HL-60 (cell line): ENCODE data around the gene DDO.

Experiments
- CTCF ChIP-seq: IDR thresholded peaks from one replicate; pipeline ENCODE4 v1.5.1; 2011; ENCODE audit warnings: low read length, control low read depth, inconsistent platforms; ENCODE audit not compliant: insufficient read depth
- GABPA ChIP-seq: IDR thresholded peaks from 2 replicates; pipeline ENCODE4 v1.6.1; 2012; ENCODE audit warnings: low read depth
- POLR2AphosphoS5 ChIP-seq: IDR thresholded peaks from 2 replicates; pipeline ENCODE4 v1.6.1; 2012; ENCODE audit warnings: low read depth
- REST ChIP-seq: IDR thresholded peaks from 2 replicates; pipeline ENCODE4 v1.6.1; 2012; ENCODE audit warnings: low read depth; ENCODE audit not compliant: insufficient replicate concordance
- SPI1 ChIP-seq: IDR thresholded peaks from 2 replicates; pipeline ENCODE4 v1.6.1; 2012; ENCODE audit warnings: low read depth, mild to moderate bottlenecking, borderline replicate concordance

- no peak for TF ChIP-seq CTCF
- no peak for TF ChIP-seq POLR2AphosphoS5
- TF ChIP-seq GABPA: no peak
- TF ChIP-seq SPI1: no peak
- no peak for TF ChIP-seq REST
Measured at GRCh38 chr6:110428153-110428552, 12.8 kb upstream of the DDO start.
